Skeletal muscle tissue (tissue), 4 donors: ENCODE results near the gene KPNA3. TPM values are rescaled to one million over a fixed set of nuclear protein-coding genes. Genes with fewer than 3 reads are reported as not detected.
"Not testable (repeated sequence)": the region's sequence is repeated elsewhere in the genome, so short reads cannot be mapped to it uniquely, and the experiment has no call there.

Source experiments
- H3K27ac ChIP-seq: one replicate; pipeline ENCODE4 v1.7.0; 2013; ENCODE audit warnings: mild to moderate bottlenecking, low read depth, low read length, inconsistent platforms
- H3K27me3 ChIP-seq, 3 donors: one replicate each; pipeline ENCODE4 v1.7.0; 2013; ENCODE audit warnings: low read length in 3 of 3; ENCODE audit not compliant: control insufficient read depth in 3 of 3, insufficient read depth in 3 of 3
- H3K36me3 ChIP-seq, 3 donors: one replicate each; pipeline ENCODE4 v1.7.0; 2013; ENCODE audit warnings: low read length in 3 of 3; ENCODE audit not compliant: control insufficient read depth in 3 of 3, insufficient read depth in 3 of 3
- H3K4me1 ChIP-seq, 3 donors: one replicate each; pipeline ENCODE4 v1.7.0; 2013; ENCODE audit warnings: low read length in 3 of 3, mild to moderate bottlenecking in 3 of 3; ENCODE audit not compliant: control insufficient read depth in 3 of 3, insufficient read depth in 3 of 3
- H3K4me3 ChIP-seq, 3 donors: one replicate each; pipeline ENCODE4 v1.7.0; 2013; ENCODE audit warnings: low read length in 3 of 3
- H3K9ac ChIP-seq, 3 donors: one replicate each; pipeline ENCODE4 v1.7.0; 2013; ENCODE audit warnings: low read length in 3 of 3, mild to moderate bottlenecking in 3 of 3, moderate library complexity in 2 of 3, low read depth in 1 of 3
- H3K9me3 ChIP-seq, 3 donors: one replicate each; pipeline ENCODE4 v1.7.0; 2013; ENCODE audit warnings: low read length in 3 of 3; ENCODE audit not compliant: control insufficient read depth in 3 of 3
- total RNA-seq: library from RNA; depleted of rRNA; stranded (reverse); fragments of >200 nt; gene quantifications from one replicate; pipeline ENCODE4 v1.2.3, GENCODE V29; 2014
- donor health status: Osteomylitis.

The KPNA3 gene
- total RNA-seq, 1 donor from 2014 or later, result 23.0 TPM

GRCh38 chr13:49784886-49785570, 7.5 kb downstream of the KPNA3 start:
- Histone ChIP-seq H3K27ac (peak overlapping the region; percentile 54), H3K9me3 (no peaks in the 10 kb centered on the region), H3K9ac (no peak overlapping the region), H3K27me3 (no peaks in the 10 kb centered on the region), H3K4me3 (peak overlapping the region in 1 of 3 donors; percentile 18), H3K36me3 (no peaks in the 10 kb centered on the region), H3K4me1 (peaks cover 30 to 55% (median 53%) of the 10 kb centered on the region in 3 donors)

DNA sequence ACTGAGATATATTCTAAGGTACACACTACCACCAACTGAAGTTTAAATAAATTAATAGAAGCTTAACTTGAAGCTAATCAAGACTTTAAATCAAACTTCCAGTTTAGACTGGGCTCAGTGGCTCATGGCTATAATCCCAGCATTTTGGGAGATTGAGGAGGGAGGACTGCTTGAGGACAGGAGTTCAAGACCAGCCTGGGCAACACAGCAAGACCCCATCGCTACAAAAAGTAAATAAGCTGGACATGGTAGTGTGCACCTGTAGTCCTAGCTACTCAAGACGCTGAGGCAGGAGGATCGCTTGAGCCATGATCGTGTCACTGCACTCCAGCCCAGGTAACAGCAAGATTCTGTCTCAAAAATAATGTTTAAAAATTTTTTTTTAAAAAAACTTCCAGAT, 8.6 kb downstream of the KPNA3 start:
- Histone ChIP-seq H3K9me3 (no peaks in the 10 kb centered on the region), H3K9ac (no peak overlapping the region), H3K4me3 (no peak overlapping the region), H3K36me3 (no peaks in the 10 kb centered on the region), H3K4me1 (peaks cover 23 to 48% (median 45%) of the 10 kb centered on the region in 3 donors), H3K27ac (no peak overlapping the region), H3K27me3 (no peaks in the 10 kb centered on the region)

DNA sequence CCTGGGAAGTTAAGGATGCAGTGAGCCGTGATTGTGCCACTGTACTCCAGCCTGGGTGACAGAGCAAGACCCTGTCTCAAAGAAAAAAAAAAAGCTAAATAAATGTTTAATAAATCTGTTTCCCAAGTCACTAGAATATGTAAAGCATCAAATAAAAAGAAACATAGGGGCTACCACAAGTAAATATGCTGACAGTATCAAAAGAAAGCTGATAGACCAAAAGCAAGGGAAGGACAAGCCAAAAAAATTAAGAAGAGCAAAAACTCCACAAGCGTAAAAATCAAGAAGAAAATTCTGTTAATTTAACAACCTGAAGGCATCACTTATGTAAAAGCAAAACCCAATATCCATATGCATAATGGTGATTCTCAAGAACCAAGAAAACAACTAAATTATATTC, 9.7 kb downstream of the KPNA3 start:
- H3K9ac ChIP-seq, result peak overlapping the region in 1 of 3 donors; percentile 28
- H3K27me3 ChIP-seq, result no peaks in the 10 kb centered on the region
- H3K4me1 ChIP-seq, result peaks cover 23 to 48% (median 40%) of the 10 kb centered on the region in 3 donors
- H3K4me3 ChIP-seq, result no peak overlapping the region
- no peaks in the 10 kb centered on the region for H3K36me3 ChIP-seq
- no peak overlapping the region for H3K27ac ChIP-seq
- H3K9me3 ChIP-seq, result no peaks in the 10 kb centered on the region

- peaks cover 23 to 48% (median 40%) of the 10 kb centered on the region in 3 donors for H3K4me1 ChIP-seq
- H3K27ac ChIP-seq, result no peak overlapping the region
- no peaks in the 10 kb centered on the region for H3K27me3 ChIP-seq
- H3K9me3 ChIP-seq, result no peaks in the 10 kb centered on the region
- H3K9ac ChIP-seq, result no peak overlapping the region
- no peaks in the 10 kb centered on the region for H3K36me3 ChIP-seq
- no peak overlapping the region for H3K4me3 ChIP-seq
Observed at GRCh38 chr13:49781806-49782205, 10.7 kb downstream of the KPNA3 start.

DNA sequence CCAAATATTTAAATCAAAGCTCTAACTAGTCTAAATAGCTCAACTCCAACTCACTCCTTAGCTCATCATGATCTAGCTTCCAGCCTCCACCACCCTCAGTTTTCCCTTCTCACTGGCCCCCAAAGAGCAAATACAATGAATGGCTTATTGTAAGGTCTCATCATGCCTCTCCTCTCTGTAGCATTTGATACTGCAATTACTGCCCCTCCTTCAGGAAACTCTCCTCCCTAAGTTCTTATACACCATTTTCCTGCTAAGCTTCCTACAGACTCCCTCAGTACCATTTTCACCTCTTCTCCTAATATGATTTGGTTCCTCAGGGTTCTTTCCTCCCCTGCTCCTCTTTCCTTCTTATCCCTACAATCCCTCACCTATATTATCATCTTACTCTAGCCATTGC, 12.8 kb downstream of the KPNA3 start:
- no peaks in the 10 kb centered on the region for H3K27me3 ChIP-seq
- no peak overlapping the region for H3K9ac ChIP-seq
- H3K4me1 ChIP-seq, result peaks cover 16 to 35% (median 24%) of the 10 kb centered on the region in 3 donors
- no peak overlapping the region for H3K27ac ChIP-seq
- H3K36me3 ChIP-seq, result no peaks in the 10 kb centered on the region
- H3K9me3 ChIP-seq, result no peaks in the 10 kb centered on the region
- H3K4me3 ChIP-seq, result no peak overlapping the region

- Histone ChIP-seq H3K4me1 (peaks cover 6 to 24% (median 14%) of the 10 kb centered on the region in 3 donors), H3K36me3 (no peaks in the 10 kb centered on the region), H3K9me3 (no peaks in the 10 kb centered on the region), H3K27ac (no peak overlapping the region), H3K27me3 (no peaks in the 10 kb centered on the region), H3K9ac (no peak overlapping the region), H3K4me3 (no peak overlapping the region)
Observed at GRCh38 chr13:49777746-49778614, 14.5 kb downstream of the KPNA3 start.

- Histone ChIP-seq H3K36me3 (no peaks in the 10 kb centered on the region), H3K27me3 (no peaks in the 10 kb centered on the region), H3K9ac (no peak overlapping the region), H3K9me3 (no peaks in the 10 kb centered on the region), H3K27ac (no peak overlapping the region), H3K4me1 (peaks cover 0 to 16% (median 4%) of the 10 kb centered on the region in 3 donors), H3K4me3 (no peak overlapping the region)
Observed at GRCh38 chr13:49776871-49777270, 15.6 kb downstream of the KPNA3 start.

DNA sequence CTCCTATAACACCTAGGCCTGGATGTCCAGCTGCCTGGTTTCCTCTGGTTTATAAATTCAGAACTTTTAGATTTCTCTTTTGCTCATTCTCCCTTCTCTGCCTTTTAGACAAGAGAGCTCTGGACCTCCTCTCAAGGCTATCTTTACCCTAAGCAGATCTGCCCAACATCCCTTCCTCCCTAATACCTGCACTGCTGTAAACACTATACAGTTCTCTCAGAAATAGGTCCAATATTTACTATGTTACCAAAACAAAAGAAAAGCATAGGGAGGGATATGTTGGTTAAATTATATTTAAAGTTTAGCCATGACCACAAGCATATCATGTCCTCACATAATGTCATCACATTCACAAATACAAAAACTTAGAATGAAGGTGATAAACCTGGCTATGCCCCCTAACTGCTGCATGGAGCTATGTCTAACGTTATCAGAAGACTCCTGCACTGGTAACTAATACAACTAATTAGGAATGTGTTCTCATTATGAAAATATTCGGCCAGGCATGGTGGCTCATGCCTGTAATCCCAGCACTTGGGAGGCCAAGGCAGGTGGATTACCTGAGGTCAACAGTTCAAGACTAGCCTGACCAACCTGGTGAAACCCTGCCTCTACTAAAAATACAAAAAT, 18.0 kb downstream of the KPNA3 start:
- H3K27me3 ChIP-seq, result no peaks in the 10 kb centered on the region
- H3K4me3 ChIP-seq, result no peak overlapping the region
- no peaks in the 10 kb centered on the region for H3K36me3 ChIP-seq
- H3K9me3 ChIP-seq, result no peaks in the 10 kb centered on the region
- no peak overlapping the region for H3K27ac ChIP-seq
- peaks cover 0 to 6% (median 0%) of the 10 kb centered on the region in 3 donors for H3K4me1 ChIP-seq
- no peak overlapping the region for H3K9ac ChIP-seq

GRCh38 chr13:49772828-49773227, 19.7 kb downstream of the KPNA3 start:
- Histone ChIP-seq H3K27ac (no peak overlapping the region), H3K9me3 (no peaks in the 10 kb centered on the region), H3K36me3 (no peaks in the 10 kb centered on the region), H3K4me1 (peaks cover 0 to 6% (median 2%) of the 10 kb centered on the region in 3 donors), H3K9ac (no peak overlapping the region), H3K4me3 (no peak overlapping the region), H3K27me3 (no peaks in the 10 kb centered on the region)

- H3K27me3 ChIP-seq, H3K9ac ChIP-seq, H3K27ac ChIP-seq, H3K4me1 ChIP-seq, H3K36me3 ChIP-seq, H3K4me3 ChIP-seq, H3K9me3 ChIP-seq: not testable (repeated sequence)
Observed at GRCh38 chr13:49761811-49762210, 30.7 kb downstream of the KPNA3 start.
